PC-3 (cell line): ENCODE data around the gene NIBAN1. TPM values are rescaled to one million over a fixed set of nuclear protein-coding genes. Genes with fewer than 3 reads are reported as not detected.
"Not testable (repeated sequence)": the region's sequence is repeated elsewhere in the genome, so short reads cannot be mapped to it uniquely, and the experiment has no call there.

Source experiments
- ATAC-seq: fragments of 200-7000 bp; cut with Tn5 transposase; 2 replicates; pipeline ENCODE4 v1.9.1; 2020; ENCODE audit warnings: mild to moderate bottlenecking, moderate library complexity
- BruUV-seq: library from RNA; stranded (reverse); fragments of 400-500 nt; replicated peaks from 2 replicates; lab custom pipeline; 2021; lab: Mats Ljungman, UMichigan
- CTCF ChIA-PET: fragments of 300-600 bp; sonication (Branson Sonifier 250); formaldehyde crosslinking; loops from one replicate; lab custom pipeline; 2022; ENCODE audit warnings: antibody characterized with exemption; lab: Charles Lee
- POLR2A ChIA-PET: fragments of 300-600 bp; sonication (Branson Sonifier 250); formaldehyde crosslinking; loops from one replicate; lab custom pipeline; 2022; ENCODE audit warnings: antibody characterized with exemption; ENCODE audit not compliant: unreplicated experiment; lab: Charles Lee
- DNase-seq: peaks from one replicate; pipeline ENCODE4 v3.0.0-alpha.2; 2015
- H2AFZ ChIP-seq: fragments of 300-600 bp; sonication (generic); 2 replicates; pipeline ENCODE4 v1.6.0; 2016; ENCODE audit warnings: antibody characterized with exemption, low read length
- H3F3A ChIP-seq: fragments of 300-600 bp; sonication (generic); one replicate; pipeline ENCODE4 v1.6.0; 2017; ENCODE audit warnings: antibody characterized with exemption, low read length, control low read depth, mild to moderate bottlenecking; ENCODE audit not compliant: unreplicated experiment
- H3K27ac ChIP-seq: fragments of 300-600 bp; sonication (generic); 2 replicates; pipeline ENCODE4 v1.5.1; 2016; ENCODE audit warnings: mild to moderate bottlenecking, low read length
- H3K27me3 ChIP-seq: fragments of 300-600 bp; sonication (generic); 2 replicates; pipeline ENCODE4 v1.6.1; 2016; ENCODE audit warnings: low read length, mixed read lengths
- H3K36me3 ChIP-seq: fragments of 300-600 bp; sonication (generic); 2 replicates; pipeline ENCODE4 v1.6.1; 2016; ENCODE audit warnings: low read depth, mixed run types, low read length, mixed read lengths
- H3K4me1 ChIP-seq: fragments of 300-600 bp; sonication (generic); 2 replicates; pipeline ENCODE4 v1.5.1; 2016; ENCODE audit warnings: low read length; ENCODE audit not compliant: insufficient read depth
- H3K4me2 ChIP-seq: fragments of 300-600 bp; sonication (generic); 2 replicates; pipeline ENCODE4 v1.6.0; 2016; ENCODE audit warnings: low read length
- H3K4me3 ChIP-seq: fragments of 300-600 bp; sonication (generic); 2 replicates; pipeline ENCODE4 v1.5.1; 2016; ENCODE audit warnings: mild to moderate bottlenecking, low read length, mixed read lengths
- H3K79me2 ChIP-seq: fragments of 300-600 bp; sonication (generic); 2 replicates; pipeline ENCODE4 v1.6.1; 2017; ENCODE audit warnings: low read length, mixed read lengths
- H3K9ac ChIP-seq: fragments of 300-600 bp; sonication (generic); 2 replicates; pipeline ENCODE4 v1.6.0; 2016; ENCODE audit warnings: mild to moderate bottlenecking, low read length
- H3K9me2 ChIP-seq: fragments of 300-600 bp; sonication (generic); replicated peaks from 2 replicates; pipeline ENCODE4 v1.6.1; 2016; ENCODE audit warnings: mixed run types, low read length, mixed read lengths
- H3K9me3 ChIP-seq: fragments of 300-600 bp; sonication (generic); 2 replicates; pipeline ENCODE4 v1.6.1; 2016; ENCODE audit warnings: low read length, mixed read lengths
- H4K20me1 ChIP-seq: fragments of 300-600 bp; sonication (generic); 2 replicates; pipeline ENCODE4 v1.6.1; 2016; ENCODE audit warnings: low read length, mixed read lengths
- EZH2 ChIP-seq: fragments of 300-600 bp; sonication (generic); IDR thresholded peaks from one replicate; pipeline ENCODE4 v1.6.1; 2017; ENCODE audit warnings: antibody characterized with exemption, mild to moderate bottlenecking, low read length; ENCODE audit not compliant: unreplicated experiment
- EZH2phosphoT487 ChIP-seq: fragments of 300-600 bp; sonication (generic); IDR thresholded peaks from 2 replicates; pipeline ENCODE4 v1.6.1; 2018; ENCODE audit warnings: mild to moderate bottlenecking, antibody characterized with exemption, low read length, borderline replicate concordance
- intact Hi-C: fragments of 100-400 bp; cut with micrococcal nuclease; formaldehyde crosslinking; loops from 2 replicates; pipeline ENCODE4 v1.9.0; 2023
- total RNA-seq: library from RNA; depleted of rRNA; stranded (reverse); fragments of >200 nt; gene quantifications from 2 replicates; pipeline ENCODE4 v1.2.3, GENCODE V29; 2014
- TF ChIP-seq, protein P1 (sequence below): fragments of 300-600 bp; sonication (generic); conservative IDR thresholded peaks from 2 replicates; pipeline ENCODE4 v1.5.1; 2017; ENCODE audit warnings: antibody characterized with exemption, low read depth, mild to moderate bottlenecking, low read length

The NIBAN1 gene
- total RNA-seq, 1 experiment from 2014 or later, result 6.9 TPM

DNA sequence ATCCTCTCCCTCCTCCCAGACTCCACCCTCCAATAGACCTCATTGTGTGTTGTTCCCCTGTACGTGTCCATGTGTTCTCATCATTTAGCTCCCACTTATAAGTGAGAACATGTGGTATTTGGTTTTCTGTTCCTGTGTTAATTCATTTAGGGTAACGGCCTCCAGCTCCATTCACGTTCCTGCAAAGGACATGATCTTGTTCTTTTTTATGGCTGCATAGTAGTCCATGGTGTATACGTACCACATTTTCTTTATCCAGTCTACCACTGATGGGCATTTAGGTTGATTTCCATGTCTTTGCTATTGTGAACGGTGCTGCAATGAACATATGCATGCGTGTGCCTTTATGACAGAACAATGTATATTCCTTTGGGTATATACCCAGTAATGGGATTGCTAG is 25.7 kb upstream of the NIBAN1 start:
- H3K36me3 ChIP-seq, H3K79me2 ChIP-seq, H3K27me3 ChIP-seq, H3F3A ChIP-seq, H3K9me2 ChIP-seq, H4K20me1 ChIP-seq, H3K27ac ChIP-seq, CTCF ChIA-PET, BruUV-seq, ATAC-seq, H2AFZ ChIP-seq, DNase-seq, POLR2A ChIA-PET, H3K4me1 ChIP-seq, H3K9me3 ChIP-seq, intact Hi-C loops, H3K4me2 ChIP-seq, H3K9ac ChIP-seq, H3K4me3 ChIP-seq: not testable (repeated sequence)

DNA sequence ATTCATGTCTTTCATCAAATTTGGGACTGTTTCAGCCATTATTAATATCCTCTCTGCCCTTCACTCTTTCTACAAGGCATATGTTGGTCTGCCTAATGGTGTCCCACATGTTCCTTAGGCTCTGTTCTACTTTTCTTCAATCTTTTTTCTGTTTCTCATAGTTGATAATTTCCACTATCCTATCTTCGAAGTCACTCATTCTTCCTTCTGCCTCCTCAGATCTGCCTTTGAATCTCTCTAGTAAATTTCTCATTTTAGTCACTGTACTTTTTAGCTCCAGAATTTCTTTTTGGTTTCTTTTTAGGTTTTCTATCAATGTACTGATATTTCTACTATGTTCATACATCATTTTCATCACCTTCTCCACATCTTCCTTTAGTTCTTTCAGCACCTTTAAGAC is 20.0 kb upstream of the NIBAN1 start:
- Histone ChIP-seq H3K4me3 (no peak overlapping the region), H2AFZ (no peak overlapping the region), H3K4me2 (no peak overlapping the region), H4K20me1 (no peaks in the 10 kb centered on the region), H3K9me2 (no peaks in the 10 kb centered on the region), H3K27me3 (no peaks in the 10 kb centered on the region), H3K9me3 (0 out of 2 replicates have a peak, but pooled peaks cover 4% of the 10 kb centered on the region), H3K4me1 (no peaks in the 10 kb centered on the region), H3K27ac (no peak overlapping the region), H3F3A (no peaks in the 10 kb centered on the region), H3K36me3 (no peaks in the 10 kb centered on the region), H3K9ac (no peak overlapping the region), H3K79me2 (no peaks in the 10 kb centered on the region)
- CTCF ChIA-PET, result no interaction called here
- no TSS peak for BruUV-seq
- TF ChIP-seq EZH2, result no peak
- TF ChIP-seq, protein P1, sequence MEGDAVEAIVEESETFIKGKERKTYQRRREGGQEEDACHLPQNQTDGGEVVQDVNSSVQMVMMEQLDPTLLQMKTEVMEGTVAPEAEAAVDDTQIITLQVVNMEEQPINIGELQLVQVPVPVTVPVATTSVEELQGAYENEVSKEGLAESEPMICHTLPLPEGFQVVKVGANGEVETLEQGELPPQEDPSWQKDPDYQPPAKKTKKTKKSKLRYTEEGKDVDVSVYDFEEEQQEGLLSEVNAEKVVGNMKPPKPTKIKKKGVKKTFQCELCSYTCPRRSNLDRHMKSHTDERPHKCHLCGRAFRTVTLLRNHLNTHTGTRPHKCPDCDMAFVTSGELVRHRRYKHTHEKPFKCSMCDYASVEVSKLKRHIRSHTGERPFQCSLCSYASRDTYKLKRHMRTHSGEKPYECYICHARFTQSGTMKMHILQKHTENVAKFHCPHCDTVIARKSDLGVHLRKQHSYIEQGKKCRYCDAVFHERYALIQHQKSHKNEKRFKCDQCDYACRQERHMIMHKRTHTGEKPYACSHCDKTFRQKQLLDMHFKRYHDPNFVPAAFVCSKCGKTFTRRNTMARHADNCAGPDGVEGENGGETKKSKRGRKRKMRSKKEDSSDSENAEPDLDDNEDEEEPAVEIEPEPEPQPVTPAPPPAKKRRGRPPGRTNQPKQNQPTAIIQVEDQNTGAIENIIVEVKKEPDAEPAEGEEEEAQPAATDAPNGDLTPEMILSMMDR, result no peak
- no peak for TF ChIP-seq EZH2phosphoT487
- no peak for DNase-seq
- no peak for ATAC-seq
- intact Hi-C loops, result no loop called here
- POLR2A ChIA-PET, result no interaction called here

DNA sequence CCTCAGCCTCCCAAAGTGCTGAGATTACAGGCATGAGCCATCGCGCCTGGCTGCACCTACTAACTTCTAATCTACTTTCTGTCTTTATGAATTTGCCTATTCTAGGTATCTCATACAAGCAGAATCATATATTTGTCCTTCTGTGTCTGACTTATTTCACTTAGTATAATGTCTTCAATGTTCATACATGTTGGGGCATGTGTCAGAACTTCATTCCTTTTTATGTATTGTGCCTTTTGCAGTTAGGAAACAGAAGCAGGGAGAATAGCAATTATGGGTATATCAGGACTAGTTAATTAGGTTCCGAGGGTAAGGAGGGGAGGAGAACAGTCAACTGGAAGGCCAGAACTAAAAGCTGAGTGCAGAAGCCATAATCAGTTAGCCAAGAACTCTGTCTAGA is 18.0 kb upstream of the NIBAN1 start:
- Histone ChIP-seq H2AFZ (no peak overlapping the region), H3K4me3 (no peak overlapping the region), H3K9ac (no peak overlapping the region), H3F3A (no peaks in the 10 kb centered on the region), H4K20me1 (no peaks in the 10 kb centered on the region), H3K4me1 (no peaks in the 10 kb centered on the region), H3K79me2 (no peaks in the 10 kb centered on the region), H3K27ac (no peak overlapping the region), H3K9me3 (0 out of 2 replicates have a peak, but pooled peaks cover 4% of the 10 kb centered on the region), H3K9me2 (no peaks in the 10 kb centered on the region), H3K27me3 (no peaks in the 10 kb centered on the region), H3K4me2 (no peak overlapping the region), H3K36me3 (no peaks in the 10 kb centered on the region)
- DNase-seq (no peak), ATAC-seq (no peak)
- ChIA-PET POLR2A (no interaction called here), CTCF (no interaction called here)
- TF ChIP-seq, protein P1, result no peak
- TF ChIP-seq EZH2 (no peak), EZH2phosphoT487 (no peak)
- no TSS peak for BruUV-seq
- intact Hi-C loops, result no loop called here
